Caki2 (cell line): ENCODE measurements around the gene ATF7IP2. TPM values are rescaled to one million over a fixed set of nuclear protein-coding genes. Genes with fewer than 3 reads are reported as not detected.
"Not testable (repeated sequence)": the region's sequence is repeated elsewhere in the genome, so short reads cannot be mapped to it uniquely, and the experiment has no call there.

Source experiments
- DNase-seq: peaks from one replicate; pipeline ENCODE4 v3.0.0-alpha.2; 2015; ENCODE audit warnings: low read depth
- in situ Hi-C: cut with HindIII; loops from 2 replicates; pipeline ENCODE4 v1.10.0; 2016; ENCODE audit warnings: low sequenced_read_pairs, low pct_unique_long_range_greater_than_20kb, mixed read lengths
- total RNA-seq: library from RNA; depleted of rRNA; stranded (reverse); fragments of >200 nt; shearing (Covaris generic); gene quantifications from 2 replicates; pipeline ENCODE4 v1.2.3, GENCODE V29; 2014; ENCODE audit warnings: low replicate concordance; rRNA removed

Gene ATF7IP2, protein sequence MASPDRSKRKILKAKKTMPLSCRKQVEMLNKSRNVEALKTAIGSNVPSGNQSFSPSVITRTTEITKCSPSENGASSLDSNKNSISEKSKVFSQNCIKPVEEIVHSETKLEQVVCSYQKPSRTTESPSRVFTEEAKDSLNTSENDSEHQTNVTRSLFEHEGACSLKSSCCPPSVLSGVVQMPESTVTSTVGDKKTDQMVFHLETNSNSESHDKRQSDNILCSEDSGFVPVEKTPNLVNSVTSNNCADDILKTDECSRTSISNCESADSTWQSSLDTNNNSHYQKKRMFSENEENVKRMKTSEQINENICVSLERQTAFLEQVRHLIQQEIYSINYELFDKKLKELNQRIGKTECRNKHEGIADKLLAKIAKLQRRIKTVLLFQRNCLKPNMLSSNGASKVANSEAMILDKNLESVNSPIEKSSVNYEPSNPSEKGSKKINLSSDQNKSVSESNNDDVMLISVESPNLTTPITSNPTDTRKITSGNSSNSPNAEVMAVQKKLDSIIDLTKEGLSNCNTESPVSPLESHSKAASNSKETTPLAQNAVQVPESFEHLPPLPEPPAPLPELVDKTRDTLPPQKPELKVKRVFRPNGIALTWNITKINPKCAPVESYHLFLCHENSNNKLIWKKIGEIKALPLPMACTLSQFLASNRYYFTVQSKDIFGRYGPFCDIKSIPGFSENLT
- 9.3 and 12.9 TPM in 2 replicates for total RNA-seq

DNA sequence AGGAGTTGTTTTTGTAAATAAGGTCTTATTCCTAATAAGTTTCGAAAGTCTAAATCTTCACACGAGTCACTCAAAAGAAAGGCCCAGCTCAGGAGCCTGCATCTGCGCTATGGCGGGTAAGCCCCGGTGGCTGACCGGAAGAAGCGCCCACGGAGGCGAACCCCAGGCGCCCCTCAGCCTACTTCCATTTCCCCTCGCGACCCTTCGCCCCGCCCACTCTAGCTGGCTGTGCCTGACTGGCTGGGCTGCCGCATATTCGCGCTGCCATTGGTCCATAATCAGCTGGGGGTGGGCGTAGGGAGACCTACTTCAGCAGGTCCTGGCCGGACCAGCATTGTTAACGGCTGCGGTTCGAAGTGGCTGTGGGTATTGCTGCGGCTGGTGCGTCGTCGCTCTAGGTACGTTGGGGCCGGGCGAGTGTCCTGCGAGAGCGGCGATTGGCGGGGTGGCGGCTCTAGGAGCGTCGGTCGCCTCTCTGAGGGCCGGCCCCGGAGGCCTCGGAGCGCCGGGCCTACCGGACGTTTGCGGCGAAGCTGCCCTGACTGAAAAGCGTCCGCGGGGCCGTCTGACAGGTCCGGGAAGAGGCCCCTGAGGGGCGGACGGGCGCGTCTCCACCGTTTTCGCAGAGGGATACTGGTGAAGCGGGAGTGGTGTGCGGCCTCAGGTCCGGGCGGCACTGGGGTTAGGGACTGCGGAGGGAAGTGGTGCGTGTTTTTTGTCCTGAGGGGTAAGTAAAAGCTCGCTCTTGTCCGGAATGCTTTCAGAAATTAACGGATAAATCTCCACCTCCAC lies at the start of gene ATF7IP2:
Gene ATF7IP2 (plus strand): TSS at position 337 of the 792 bp plus-strand sequence. CDS start 44,560 bp downstream, outside the sequence.
- in situ Hi-C loops = no loop called here

DNA sequence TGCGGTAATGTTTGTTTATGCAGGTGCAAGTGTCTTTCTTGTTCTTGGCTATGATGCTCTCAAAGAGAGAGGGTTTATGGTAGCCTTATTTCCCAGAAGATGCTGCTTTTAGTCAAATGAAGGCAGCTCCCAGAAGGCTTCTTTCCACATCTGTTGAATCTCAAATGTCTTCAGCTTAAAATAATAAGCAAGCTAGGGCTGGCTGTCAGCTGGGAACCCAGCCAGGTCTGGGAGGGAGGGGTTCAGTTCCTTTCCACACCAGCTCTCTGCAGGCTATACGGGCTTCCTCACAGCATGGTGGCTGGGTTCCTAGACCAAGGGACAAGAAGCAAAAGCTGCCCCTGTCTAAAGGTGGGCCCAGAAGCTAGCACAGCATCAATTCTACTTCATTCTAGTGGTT lies 47.4 kb upstream of the ATF7IP2 start:
- no peak for DNase-seq
- in situ Hi-C loops = no loop called here

More for the DNA sequence above, at the start of gene ATF7IP2:
- peak; percentile 92 for DNase-seq

DNA sequence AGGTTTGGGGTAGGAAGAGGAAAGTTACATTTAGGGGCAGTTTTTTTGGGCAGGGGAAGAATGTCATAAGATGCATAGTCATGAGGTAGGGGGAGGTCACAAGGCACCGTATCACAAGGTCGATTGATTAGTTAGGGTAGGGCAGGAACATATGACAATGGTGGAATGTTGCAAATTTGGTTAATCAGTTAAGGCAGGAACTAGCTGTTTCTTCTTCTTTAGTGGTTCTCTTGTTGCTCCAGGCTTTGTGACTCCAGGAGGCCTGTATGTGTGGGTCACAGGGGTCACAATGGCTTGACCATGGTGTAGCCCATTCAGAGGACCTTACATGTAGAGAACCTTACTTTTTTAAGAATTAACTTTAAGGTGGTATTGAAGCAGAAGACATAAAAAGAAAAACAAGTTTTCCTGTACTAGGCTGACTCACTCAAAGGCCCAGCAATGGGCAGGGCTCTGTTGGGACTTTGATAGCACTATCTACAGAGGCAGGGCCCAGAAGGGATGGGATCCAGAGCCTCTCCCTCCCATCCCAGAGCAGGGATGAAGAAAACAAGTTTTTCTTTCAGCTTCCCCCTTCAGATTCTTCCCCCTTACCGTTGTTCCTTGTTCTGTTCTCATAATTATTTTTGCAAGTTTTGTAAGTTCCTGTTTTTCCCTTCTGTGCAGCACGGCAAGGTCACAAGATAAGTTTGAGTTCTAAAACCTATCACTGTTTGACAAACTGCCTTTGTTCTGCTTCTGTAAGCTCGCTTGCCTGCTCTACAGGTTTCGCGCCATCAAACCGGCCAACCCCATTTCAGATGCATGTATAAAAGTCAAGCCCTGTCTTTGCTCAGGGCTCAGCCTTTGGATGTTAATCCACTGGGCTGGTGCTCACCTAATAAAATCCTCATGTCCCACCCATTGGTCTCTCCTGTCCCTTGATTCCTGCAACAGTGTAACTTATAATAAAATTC lies 45.8 kb upstream of the ATF7IP2 start:
- no peak for DNase-seq
- in situ Hi-C loops = no loop called here

- no peak for DNase-seq
- in situ Hi-C loops = no loop called here
Observed at GRCh38 chr16:10343124-10343760, 42.6 kb upstream of the ATF7IP2 start.

DNA sequence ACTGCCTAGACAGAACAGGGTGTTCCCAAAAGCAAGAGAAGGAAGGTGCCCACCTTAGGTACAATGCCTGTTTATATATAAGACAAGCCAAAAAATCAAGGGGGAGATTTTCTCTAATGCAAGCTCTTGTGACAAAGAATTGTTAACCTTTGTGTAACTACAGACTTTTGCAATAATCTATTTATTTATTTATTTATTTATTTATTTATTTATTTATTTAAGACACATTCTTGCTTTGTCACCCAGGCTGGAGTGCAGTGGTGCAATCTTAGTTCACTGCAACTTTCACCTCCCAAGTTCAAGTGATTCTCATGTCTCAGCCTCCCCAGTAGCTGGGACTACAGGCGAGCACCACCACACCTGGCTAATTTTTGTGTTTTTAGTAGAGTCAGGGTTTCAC lies 41.2 kb upstream of the ATF7IP2 start:
- DNase-seq, in situ Hi-C loops: not testable (repeated sequence)

- in situ Hi-C loops = no loop called here
- no peak for DNase-seq
Observed at GRCh38 chr16:10345629-10346028, 40.2 kb upstream of the ATF7IP2 start.

DNA sequence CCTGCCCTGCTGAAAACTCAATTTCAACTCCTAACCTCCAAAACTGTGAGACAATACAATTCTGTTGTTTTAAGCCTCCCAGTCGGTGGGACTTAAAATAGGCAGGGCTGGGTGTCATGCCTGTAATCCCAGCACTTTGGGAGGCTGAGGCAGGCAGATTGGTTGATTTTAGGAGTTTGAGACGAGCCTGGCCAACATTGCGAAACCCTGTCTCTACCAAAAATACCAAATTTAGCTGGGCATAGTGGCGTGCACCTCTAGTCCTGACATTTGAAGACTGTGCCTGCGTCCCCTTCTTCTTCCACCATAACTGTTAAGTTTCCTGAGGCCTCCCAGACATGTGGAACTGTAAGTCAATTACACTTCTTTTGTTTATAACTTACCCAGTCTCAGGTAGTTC lies 36.0 kb upstream of the ATF7IP2 start:
- DNase-seq = no peak
- in situ Hi-C loops = no loop called here

GRCh38 chr16:10352262-10352661 lies 33.6 kb upstream of the ATF7IP2 start:
- DNase-seq = no peak
- in situ Hi-C loops = no loop called here

- DNase-seq = no peak
- in situ Hi-C loops = no loop called here
Observed at GRCh38 chr16:10355589-10355988, 30.3 kb upstream of the ATF7IP2 start.

DNA sequence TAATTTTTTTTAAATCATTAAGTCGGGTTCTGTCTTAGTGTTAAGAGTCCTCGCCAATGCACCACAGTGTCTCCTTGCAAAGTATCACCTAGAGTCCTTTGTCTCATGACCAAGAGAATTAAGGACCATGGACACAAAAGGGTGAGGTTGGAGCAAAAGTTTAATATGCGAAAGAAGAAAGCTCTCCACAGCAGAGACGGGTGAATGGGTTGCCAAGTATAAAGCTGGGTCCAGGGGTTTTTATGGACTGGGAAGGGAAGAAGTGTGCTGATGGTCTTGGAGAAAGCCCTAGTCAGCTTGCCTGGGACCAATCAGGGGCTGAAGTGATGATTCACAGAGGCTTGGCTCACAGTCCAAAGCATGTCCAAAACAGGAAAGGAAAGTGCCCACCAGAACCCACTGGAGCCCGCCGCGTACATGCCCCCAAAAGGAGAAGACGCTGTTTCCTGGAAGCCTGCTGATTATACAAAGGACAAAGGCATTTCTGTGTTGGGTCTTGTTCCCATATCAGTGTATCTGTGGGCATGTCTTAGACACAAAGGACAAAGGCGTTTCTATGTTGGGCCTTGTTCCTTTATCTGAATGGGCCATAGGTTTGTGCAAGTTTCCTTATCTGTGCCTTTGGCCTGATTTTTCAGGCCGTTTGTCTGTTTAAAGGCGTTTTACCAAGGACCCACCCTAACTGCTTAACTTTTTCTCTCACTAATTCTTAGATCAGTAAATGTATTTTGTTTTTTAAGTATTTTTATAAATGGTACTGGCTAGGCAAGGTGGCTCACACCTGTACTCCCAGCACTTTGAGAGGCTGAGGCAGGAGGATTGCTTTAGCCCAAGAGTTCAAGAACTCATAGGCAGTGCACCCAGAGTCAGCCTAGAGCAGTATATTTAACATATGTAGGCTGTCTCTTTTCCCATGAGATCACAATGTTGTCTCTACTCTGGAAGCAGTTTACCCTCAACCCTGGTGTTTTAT lies 28.7 kb upstream of the ATF7IP2 start:
- no peak for DNase-seq
- in situ Hi-C loops = no loop called here

GRCh38 chr16:10361747-10362076 lies 24.1 kb upstream of the ATF7IP2 start:
- in situ Hi-C loops, DNase-seq: not testable (repeated sequence)

GRCh38 chr16:10362077-10362863 lies 23.6 kb upstream of the ATF7IP2 start:
- DNase-seq = no peak
- in situ Hi-C loops = no loop called here

GRCh38 chr16:10362864-10363197 lies 23.0 kb upstream of the ATF7IP2 start:
- DNase-seq, in situ Hi-C loops: not testable (repeated sequence)

DNA sequence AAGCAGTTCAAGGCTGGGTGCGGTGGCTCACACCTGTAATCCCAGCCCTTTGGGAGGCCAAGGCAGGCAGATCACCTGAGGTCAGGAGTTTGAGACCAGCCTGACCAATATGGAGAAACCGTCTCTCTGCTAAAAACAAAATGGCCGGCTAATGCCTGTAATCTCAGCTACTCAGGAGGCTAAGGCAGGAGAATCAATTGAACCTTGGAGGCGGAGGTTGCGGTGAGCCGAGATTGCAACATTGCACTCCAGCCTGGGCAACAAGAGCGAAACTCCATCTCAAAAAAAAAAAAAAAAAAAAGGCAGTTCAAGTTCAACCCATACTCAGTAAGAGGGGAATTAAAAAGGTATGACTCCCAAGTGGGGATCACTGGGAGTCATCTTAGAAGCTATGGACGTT lies 19.2 kb upstream of the ATF7IP2 start:
- in situ Hi-C loops, DNase-seq: not testable (repeated sequence)

DNA sequence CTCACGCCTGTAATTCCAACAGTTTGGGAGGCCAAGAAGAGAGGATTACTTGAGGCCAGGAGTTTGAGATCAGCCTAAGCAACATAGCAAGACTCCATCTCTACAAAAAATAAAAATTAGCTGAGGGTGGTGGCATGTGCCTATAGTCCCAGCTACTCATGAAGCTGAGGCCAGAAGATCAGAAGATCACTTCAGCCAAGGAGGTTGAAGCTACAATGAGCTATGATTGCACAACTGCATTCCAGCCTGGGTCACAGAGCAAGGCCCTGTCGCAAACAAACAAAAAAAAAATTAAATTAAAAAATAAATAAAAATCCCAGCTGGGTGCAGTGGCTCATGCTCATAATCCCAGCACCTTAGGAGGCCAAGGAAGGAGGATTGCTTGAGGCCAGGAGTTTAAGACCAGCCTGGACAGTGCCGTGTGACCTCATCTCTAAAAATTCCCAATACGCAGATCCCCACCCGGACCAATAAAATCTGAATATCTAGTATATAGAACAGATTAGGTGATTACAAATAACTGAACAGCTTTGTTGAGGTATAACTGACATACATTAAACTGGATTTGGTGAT lies 18.2 kb upstream of the ATF7IP2 start:
- in situ Hi-C loops = no loop called here
- no peak for DNase-seq
